Measurements from ENCODE around the gene CELF3. TPM values are rescaled to one million over a fixed set of nuclear protein-coding genes. Genes with fewer than 3 reads are reported as not detected.

CELF3 gene
- total and polyA plus RNA-seq, 2 of the 13 experiments (the other 11 are each of a cell fraction or from before 2014, with no cell fraction given), result not detected

DNA sequence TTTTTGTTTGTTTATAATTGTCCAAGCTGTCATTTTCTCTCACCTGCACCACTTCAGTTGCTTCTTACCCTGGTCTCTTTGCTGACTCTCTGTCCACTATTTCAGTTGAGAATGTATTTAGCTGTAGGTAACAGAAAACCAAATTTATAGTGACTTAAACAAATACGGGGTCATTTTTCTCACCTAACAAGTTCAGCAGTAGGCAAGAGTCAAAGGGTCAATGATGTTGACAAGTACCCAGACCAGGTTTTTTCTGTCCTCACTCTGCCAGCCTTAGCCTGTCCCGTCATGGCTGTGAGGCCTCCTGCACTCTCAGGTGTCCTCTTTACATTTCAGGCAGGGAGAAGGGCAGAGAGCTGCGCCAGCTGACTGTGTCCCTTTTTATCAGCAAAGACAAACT is 16.5 kb upstream of the CELF3 start:
- intact Hi-C loops (cut with micrococcal nuclease; ENCODE audit: unreplicated experiment), result no loop called here
- Histone ChIP-seq H4K20me1 (ENCODE audit: insufficient read depth, low read length) (no peaks in the 10 kb centered on the region), H3K36me3 (replicated peaks in 1 of 2; ENCODE audit: control insufficient read depth in 1 of 2, insufficient read depth in 2 of 2, low read length in 2 of 2) (no peaks in the 10 kb centered on the region), H3K27me3 (ENCODE audit: control insufficient read depth in 1 of 2, insufficient read depth in 2 of 2, low read length in 2 of 2) (peaks cover 0 to 4% of the 10 kb centered on the region in 2 experiments; a peak in 2 of 5 replicates), H3K4me2 (ENCODE audit: low read depth, low read length) (no peak overlapping the region), H3K4me1 (ENCODE audit: insufficient read depth, low read length) (peaks cover 32% of the 10 kb centered on the region), H2AFZ (ENCODE audit: low read length) (no peak overlapping the region), H3K4me3 (replicated peaks in 1 of 3; ENCODE audit: insufficient read depth in 1 of 3, low read depth in 2 of 3, low read length in 3 of 3) (no peak overlapping the region), H3K9ac (ENCODE audit: insufficient read depth, low read depth, low read length) (no peak overlapping the region), H3K9me3 (ENCODE audit: low read length) (peaks cover 13% of the 10 kb centered on the region; the same call in 1 of the 2 replicates), H3K27ac (ENCODE audit: extremely low read length, insufficient read depth, low read length) (no peak overlapping the region), H3K79me2 (ENCODE audit: insufficient read depth, low read length) (no peaks in the 10 kb centered on the region)
- no peak for ATAC-seq
- in situ Hi-C loops (cut with HindIII; ENCODE audit: extremely low pct_ligation_motif_present, low pct_unique_long_range_greater_than_20kb), result loop anchor here (10.0 to 25.0 kb wide), 2 partner anchors 138 to 196 kb away; partner anchors contain the start of gene TUFT1
- POLR2A ChIA-PET, result no interaction called here
- CTCF ChIA-PET (ENCODE audit: low intra/inter-chr PET ratio, low total read pairs), result no interaction called here
- BruUV-seq (replicated peaks), result no TSS peak
- 19% methylated on average over 3 of the region's 3 CpGs for WGBS (ENCODE audit: low lambda C conversion rate)
- no peak for FAIRE-seq
- TF ChIP-seq ZNF775 (CRISPR knock-in tag; IDR thresholded peaks at IDR 0.05; ENCODE audit: borderline replicate concordance) (no peak), SRY (CRISPR knock-in tag; IDR thresholded peaks at IDR 0.05) (no peak), CENPX (CRISPR knock-in tag; IDR thresholded peaks at IDR 0.05) (no peak), REXO4 (CRISPR knock-in tag; IDR thresholded peaks at IDR 0.05; ENCODE audit: borderline replicate concordance) (no peak), TSC22D2 (CRISPR knock-in tag; IDR thresholded peaks at IDR 0.05; ENCODE audit: borderline replicate concordance) (no peak), NR2C2 (CRISPR knock-in tag; IDR thresholded peaks at IDR 0.05; ENCODE audit: borderline replicate concordance) (no peak), MIER2 (CRISPR knock-in tag; IDR thresholded peaks at IDR 0.05) (no peak), MED8 (CRISPR knock-in tag; IDR thresholded peaks at IDR 0.05; ENCODE audit: insufficient replicate concordance) (no peak), ZMYM3 (CRISPR knock-in tag; IDR thresholded peaks at IDR 0.05) (no peak)
- DNase-seq (ENCODE audit: low spot score), result no peak

DNA sequence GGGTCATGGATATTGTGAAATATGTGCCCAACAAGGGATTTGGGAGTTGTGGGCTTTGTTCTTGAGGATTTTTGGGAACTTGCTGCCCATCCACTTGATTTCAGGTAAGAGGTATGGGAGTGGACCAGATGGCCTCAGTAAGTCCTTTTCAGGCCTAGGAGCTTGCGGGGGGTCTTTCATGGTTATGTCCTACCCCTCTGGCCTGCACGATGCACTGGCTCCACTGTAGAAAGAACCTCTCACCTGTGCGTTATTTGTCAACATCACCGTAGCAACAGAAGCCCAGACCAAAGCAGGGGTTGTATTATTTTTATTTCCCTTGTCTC is 13.3 kb upstream of the CELF3 start:
- ATAC-seq (peak; percentile 35), FAIRE-seq (no peak), DNase-seq (ENCODE audit: low spot score) (no peak)
- Histone ChIP-seq H2AFZ (ENCODE audit: low read length) (no peak overlapping the region), H3K9me3 (ENCODE audit: low read length) (no peaks in the 10 kb centered on the region), H3K4me3 (replicated peaks in 1 of 3; ENCODE audit: insufficient read depth in 1 of 3, low read depth in 2 of 3, low read length in 3 of 3) (peak overlapping the region in 2 of 3 experiments; percentile 42 to 55; a peak in 1 of 6 replicates), H3K79me2 (ENCODE audit: insufficient read depth, low read length) (no peaks in the 10 kb centered on the region), H4K20me1 (ENCODE audit: insufficient read depth, low read length) (no peaks in the 10 kb centered on the region), H3K4me2 (ENCODE audit: low read depth, low read length) (peak overlapping the region; percentile 80), H3K27ac (ENCODE audit: extremely low read length, insufficient read depth, low read length) (no peak overlapping the region), H3K36me3 (replicated peaks in 1 of 2; ENCODE audit: control insufficient read depth in 1 of 2, insufficient read depth in 2 of 2, low read length in 2 of 2) (no peaks in the 10 kb centered on the region), H3K27me3 (ENCODE audit: control insufficient read depth in 1 of 2, insufficient read depth in 2 of 2, low read length in 2 of 2) (peaks cover 0 to 17% of the 10 kb centered on the region in 2 experiments; a peak in 2 of 5 replicates), H3K4me1 (ENCODE audit: insufficient read depth, low read length) (peaks cover 35% of the 10 kb centered on the region), H3K9ac (ENCODE audit: insufficient read depth, low read depth, low read length) (no peak overlapping the region)
- intact Hi-C loops (cut with micrococcal nuclease; ENCODE audit: unreplicated experiment), result no loop called here
- in situ Hi-C loops (cut with HindIII; ENCODE audit: extremely low pct_ligation_motif_present, low pct_unique_long_range_greater_than_20kb), result loop anchor here (10.0 to 25.0 kb wide), 2 partner anchors 135 to 193 kb away; partner anchors contain the start of gene TUFT1
- WGBS (ENCODE audit: low lambda C conversion rate), result 44% methylated on average over 4 of the region's 4 CpGs
- POLR2A ChIA-PET, result no interaction called here
- BruUV-seq (replicated peaks), result no TSS peak
- CTCF ChIA-PET (ENCODE audit: low intra/inter-chr PET ratio, low total read pairs), result no interaction called here
- TF ChIP-seq CREB1 (IDR thresholded peaks at IDR 0.05), result no peak
- TF ChIP-seq CREB1 (CRISPR knock-in tag; IDR thresholded peaks at IDR 0.05), result 0 out of 2 replicates have a peak, but pooled peaks have one; percentile 10
- peak; percentile 80 for TF ChIP-seq CEBPB (IDR thresholded peaks at IDR 0.05; ENCODE audit: borderline replicate concordance, low read depth, low read length)
- peak; percentile 41; the same call in 1 of the 2 replicates for TF ChIP-seq CEBPG (CRISPR knock-in tag; IDR thresholded peaks at IDR 0.05)
- TF ChIP-seq, protein P1, sequence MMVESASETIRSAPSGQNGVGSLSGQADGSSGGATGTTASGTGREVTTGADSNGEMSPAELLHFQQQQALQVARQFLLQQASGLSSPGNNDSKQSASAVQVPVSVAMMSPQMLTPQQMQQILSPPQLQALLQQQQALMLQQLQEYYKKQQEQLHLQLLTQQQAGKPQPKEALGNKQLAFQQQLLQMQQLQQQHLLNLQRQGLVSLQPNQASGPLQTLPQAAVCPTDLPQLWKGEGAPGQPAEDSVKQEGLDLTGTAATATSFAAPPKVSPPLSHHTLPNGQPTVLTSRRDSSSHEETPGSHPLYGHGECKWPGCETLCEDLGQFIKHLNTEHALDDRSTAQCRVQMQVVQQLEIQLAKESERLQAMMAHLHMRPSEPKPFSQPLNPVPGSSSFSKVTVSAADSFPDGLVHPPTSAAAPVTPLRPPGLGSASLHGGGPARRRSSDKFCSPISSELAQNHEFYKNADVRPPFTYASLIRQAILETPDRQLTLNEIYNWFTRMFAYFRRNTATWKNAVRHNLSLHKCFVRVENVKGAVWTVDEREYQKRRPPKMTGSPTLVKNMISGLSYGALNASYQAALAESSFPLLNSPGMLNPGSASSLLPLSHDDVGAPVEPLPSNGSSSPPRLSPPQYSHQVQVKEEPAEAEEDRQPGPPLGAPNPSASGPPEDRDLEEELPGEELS (CRISPR knock-in tag; IDR thresholded peaks at IDR 0.05), result 0 out of 2 replicates have a peak, but pooled peaks have one; percentile 9
- no peak for TF ChIP-seq ZNF333 (CRISPR knock-in tag; IDR thresholded peaks at IDR 0.05; ENCODE audit: borderline replicate concordance)
- no peak for TF ChIP-seq SALL1 (CRISPR knock-in tag; IDR thresholded peaks at IDR 0.05)
- no peak for TF ChIP-seq MBNL3 (CRISPR knock-in tag; conservative IDR thresholded peaks at IDR 0.05)
- TF ChIP-seq LCORL (IDR thresholded peaks at IDR 0.05), result peak; percentile 48; the same call in 1 of the 2 replicates
- TF ChIP-seq LCORL (CRISPR knock-in tag; IDR thresholded peaks at IDR 0.05), result no peak
- TF ChIP-seq PHF21A (CRISPR knock-in tag; IDR thresholded peaks at IDR 0.05), result peak; percentile 25; the same call in 1 of the 2 replicates
